Measurements from ENCODE around the gene RAPGEF2. TPM values are rescaled to one million over a fixed set of nuclear protein-coding genes. Genes with fewer than 3 reads are reported as not detected.
"Not testable (repeated sequence)": the region's sequence is repeated elsewhere in the genome, so short reads cannot be mapped to it uniquely, and the experiment has no call there.

RAPGEF2 gene
- total and polyA plus RNA-seq, 2 experiments from 2014 or later, result 17.3 to 96.0 TPM

GRCh38 chr4:159248384-159249178, 145.7 kb downstream of the RAPGEF2 start:
- H3K9me3 ChIP-seq (ENCODE audit: low read depth), result no peaks in the 10 kb centered on the region
- no peaks in the 10 kb centered on the region for H3K27me3 ChIP-seq
- peak; percentile 53 to 84 for DNase-seq (ENCODE audit: low read depth in 1 of 2, low spot score in 1 of 2)
- no peaks in the 10 kb centered on the region for H3K36me3 ChIP-seq
- no peak overlapping the region for H3K4me3 ChIP-seq
- no peak for TF ChIP-seq CTCF (IDR thresholded peaks at IDR 0.05; ENCODE audit: low read depth, low read length)
- H3K27ac ChIP-seq, result peak overlapping the region; percentile 85
- H3K4me1 ChIP-seq (ENCODE audit: low read depth), result peaks cover 22% of the 10 kb centered on the region

- Histone ChIP-seq H3K36me3 (no peaks in the 10 kb centered on the region), H3K4me1 (ENCODE audit: low read depth) (peaks cover 22% of the 10 kb centered on the region), H3K4me3 (no peak overlapping the region), H3K27ac (no peak overlapping the region), H3K27me3 (no peaks in the 10 kb centered on the region), H3K9me3 (ENCODE audit: low read depth) (no peaks in the 10 kb centered on the region)
- DNase-seq (ENCODE audit: low read depth in 1 of 2, low spot score in 1 of 2), result no peak
- no peak for TF ChIP-seq CTCF (IDR thresholded peaks at IDR 0.05; ENCODE audit: low read depth, low read length)
Observed at GRCh38 chr4:159250751-159251325, 148.0 kb downstream of the RAPGEF2 start.

- H3K27me3 ChIP-seq; H3K36me3 ChIP-seq; DNase-seq (ENCODE audit: low read depth in 1 of 2, low spot score in 1 of 2); H3K4me3 ChIP-seq; H3K9me3 ChIP-seq (ENCODE audit: low read depth): not testable (repeated sequence)
- Histone ChIP-seq H3K27ac (peak overlapping the region; percentile 63), H3K4me1 (ENCODE audit: low read depth) (peaks cover 22% of the 10 kb centered on the region)
Observed at GRCh38 chr4:159251580-159251979, 148.7 kb downstream of the RAPGEF2 start.

- Histone ChIP-seq H3K9me3 (ENCODE audit: low read depth) (no peaks in the 10 kb centered on the region), H3K4me1 (ENCODE audit: low read depth) (peaks cover 22% of the 10 kb centered on the region), H3K27me3 (no peaks in the 10 kb centered on the region), H3K4me3 (no peak overlapping the region), H3K27ac (peak overlapping the region; percentile 63), H3K36me3 (no peaks in the 10 kb centered on the region)
- no peak for TF ChIP-seq CTCF (IDR thresholded peaks at IDR 0.05; ENCODE audit: low read depth, low read length)
- peak; percentile 62 to 68 for DNase-seq (ENCODE audit: low read depth in 1 of 2, low spot score in 1 of 2)
Observed at GRCh38 chr4:159252491-159252890, 149.6 kb downstream of the RAPGEF2 start.

GRCh38 chr4:159256037-159256436, 153.2 kb downstream of the RAPGEF2 start:
- H3K36me3 ChIP-seq, result no peaks in the 10 kb centered on the region
- no peak overlapping the region for H3K27ac ChIP-seq
- H3K4me3 ChIP-seq, result no peak overlapping the region
- no peak for DNase-seq (ENCODE audit: low read depth in 1 of 2, low spot score in 1 of 2)
- TF ChIP-seq CTCF (IDR thresholded peaks at IDR 0.05; ENCODE audit: low read depth, low read length), result peak; percentile 4
- peaks cover 11% of the 10 kb centered on the region for H3K4me1 ChIP-seq (ENCODE audit: low read depth)
- no peaks in the 10 kb centered on the region for H3K9me3 ChIP-seq (ENCODE audit: low read depth)
- H3K27me3 ChIP-seq, result no peaks in the 10 kb centered on the region

GRCh38 chr4:159258889-159259560, 156.1 kb downstream of the RAPGEF2 start:
- H3K9me3 ChIP-seq (ENCODE audit: low read depth), result no peaks in the 10 kb centered on the region
- no peaks in the 10 kb centered on the region for H3K36me3 ChIP-seq
- no peak for TF ChIP-seq CTCF (IDR thresholded peaks at IDR 0.05; ENCODE audit: low read depth, low read length)
- H3K4me3 ChIP-seq, result no peak overlapping the region
- DNase-seq (ENCODE audit: low read depth in 1 of 2, low spot score in 1 of 2), result no peak
- no peaks in the 10 kb centered on the region for H3K27me3 ChIP-seq
- peaks cover 7% of the 10 kb centered on the region for H3K4me1 ChIP-seq (ENCODE audit: low read depth)
- no peak overlapping the region for H3K27ac ChIP-seq
